Endothelial cell of umbilical vein (primary cell): Measurements from ENCODE around the gene MARK2. TPM values are rescaled to one million over a fixed set of nuclear protein-coding genes. Genes with fewer than 3 reads are reported as not detected.

Source experiments
- BruUV-seq: library from RNA; stranded (reverse); fragments of 400-500 nt; replicated peaks from 2 replicates; lab custom pipeline; 2021; lab: Mats Ljungman, UMichigan
- CTCF ChIA-PET: fragments of 300-600, 350-600 bp; sonication (Branson Sonifier 250); formaldehyde crosslinking; loops from one replicate; lab custom pipeline; 2021; ENCODE audit warnings: antibody characterized with exemption, inconsistent platforms; lab: Charles Lee
- POLR2A ChIA-PET: fragments of 300-600, 350-600 bp; sonication (Branson Sonifier 250); formaldehyde crosslinking; loops from one replicate; lab custom pipeline; 2021; ENCODE audit warnings: antibody characterized with exemption, inconsistent platforms; lab: Charles Lee
- DNase-seq: peaks from one replicate; pipeline ENCODE4 v3.0.0-alpha.2; 2011; ENCODE audit warnings: low read depth, low spot score
- FAIRE-seq: peaks from 2 replicates; lab custom pipeline; 2011; peaks lifted over from hg19 to GRCh38; lab: Jason Lieb, UNC
- H2AFZ ChIP-seq: 2 replicates; pipeline ENCODE4 v1.6.0; 2012; ENCODE audit warnings: low read depth, low read length, control low read depth, inconsistent platforms
- H3K27ac ChIP-seq: 2 replicates; pipeline ENCODE4 v1.5.1; 2011; ENCODE audit warnings: low read depth, mild to moderate bottlenecking, control low read depth, low read length, moderate library complexity; ENCODE audit not compliant: insufficient read depth
- H3K27me3 ChIP-seq, 2 experiments: 2 replicates each; pipeline versions ENCODE4 v1.6.0 to v1.6.1; 2011; ENCODE audit warnings: low read length in 2 of 2, mixed read lengths in 1 of 2; ENCODE audit not compliant: control insufficient read depth in 2 of 2, insufficient read depth in 2 of 2
- H3K36me3 ChIP-seq, 2 experiments: 2 replicates in 1 of 2; 3 replicates in 1 of 2; pipeline ENCODE4 v1.5.1; 2011; ENCODE audit warnings: low read length in 2 of 2, mild to moderate bottlenecking in 1 of 2, moderate library complexity in 1 of 2; ENCODE audit not compliant: control insufficient read depth in 2 of 2, insufficient read depth in 2 of 2; ENCODE audit errors: extremely low read depth in 1 of 2
- H3K4me1 ChIP-seq: 3 replicates; pipeline ENCODE4 v1.5.1; 2011; ENCODE audit warnings: mild to moderate bottlenecking, low read length; ENCODE audit not compliant: control insufficient read depth, insufficient read depth; ENCODE audit errors: extremely low read depth
- H3K4me2 ChIP-seq: 2 replicates; pipeline ENCODE4 v1.6.1; 2011; ENCODE audit warnings: low read length, control low read depth, mixed read lengths; ENCODE audit not compliant: insufficient read depth
- H3K4me3 ChIP-seq, 3 experiments: fragments of 200-600 bp in 1 of 3; sonication (generic), shearing (Covaris generic) in 1 of 3; replicated peaks in 1 of 3; 2 replicates each; pipeline ENCODE4 v1.5.1; 2011 to 2016; ENCODE audit warnings: control low read depth in 3 of 3, low read length in 3 of 3, mild to moderate bottlenecking in 2 of 3, inconsistent platforms in 1 of 3, low read depth in 1 of 3, moderate library complexity in 1 of 3; ENCODE audit not compliant: insufficient read depth in 1 of 3
- H3K79me2 ChIP-seq: 2 replicates; pipeline ENCODE4 v1.6.0; 2012; ENCODE audit warnings: low read length, inconsistent platforms; ENCODE audit not compliant: control insufficient read depth, insufficient read depth
- H3K9ac ChIP-seq: replicated peaks from 2 replicates; pipeline ENCODE3; 2011; ENCODE audit warnings: low read length, control low read depth; ENCODE audit not compliant: insufficient read depth; ENCODE audit errors: extremely low read depth
- H3K9me1 ChIP-seq: replicated peaks from 3 replicates; pipeline ENCODE4 v1.6.0; 2011; ENCODE audit warnings: mild to moderate bottlenecking, low read length; ENCODE audit not compliant: control insufficient read depth, insufficient read depth; ENCODE audit errors: extremely low read depth
- H3K9me3 ChIP-seq: replicated peaks from 2 replicates; pipeline ENCODE4 v1.5.1; 2012; ENCODE audit warnings: low read length, inconsistent platforms; ENCODE audit not compliant: control insufficient read depth, insufficient read depth
- H4K20me1 ChIP-seq: replicated peaks from 2 replicates; pipeline ENCODE3; 2011; ENCODE audit warnings: mild to moderate bottlenecking, low read length; ENCODE audit not compliant: control insufficient read depth, insufficient read depth; ENCODE audit errors: extremely low read depth
- EZH2 ChIP-seq: IDR thresholded peaks from 2 replicates; pipeline ENCODE4 v1.6.1; 2012; ENCODE audit warnings: borderline replicate concordance, low read depth, mild to moderate bottlenecking, moderate library complexity, low read length, inconsistent platforms; ENCODE audit not compliant: severe bottlenecking
- FOS ChIP-seq: IDR thresholded peaks from 2 replicates; pipeline ENCODE4 v1.6.1; 2011; ENCODE audit warnings: mild to moderate bottlenecking, low read length, moderate library complexity, borderline replicate concordance; ENCODE audit not compliant: insufficient read depth
- GATA2 ChIP-seq: IDR thresholded peaks from 2 replicates; pipeline ENCODE4 v1.7.0; 2011; ENCODE audit warnings: low read depth, mild to moderate bottlenecking, moderate library complexity, mixed read lengths, low read length; ENCODE audit not compliant: insufficient read length, insufficient read depth
- JUN ChIP-seq: IDR thresholded peaks from 2 replicates; pipeline ENCODE4 v1.6.1; 2011; ENCODE audit warnings: borderline replicate concordance, low read depth; ENCODE audit not compliant: insufficient read length, insufficient read depth
- MYC ChIP-seq: IDR thresholded peaks from one replicate; pipeline ENCODE4 v1.6.1; 2011; ENCODE audit warnings: mild to moderate bottlenecking, low read depth, low read length
- POLR2A ChIP-seq: IDR thresholded peaks from 2 replicates; pipeline ENCODE4 v1.6.1; 2012; ENCODE audit warnings: low read depth, mild to moderate bottlenecking, control low read depth, low read length
- POLR2AphosphoS5 ChIP-seq: IDR thresholded peaks from 2 replicates; pipeline ENCODE4 v1.6.1; 2012; ENCODE audit warnings: low read depth, mild to moderate bottlenecking, control low read depth, low read length, moderate library complexity; ENCODE audit not compliant: insufficient read depth
- dilution Hi-C: fragments of 300-500 bp; cut with MboI; formaldehyde crosslinking; loops from one replicate; pipeline ENCODE4 v1.15.0; 2019; ENCODE audit warnings: low sequenced_read_pairs; ENCODE audit not compliant: extremely low pct_ligation_motif_present
- intact Hi-C: fragments of 100-400 bp; cut with micrococcal nuclease; formaldehyde crosslinking; loops from one replicate; pipeline ENCODE4 v1.10.0; 2022
- polyA plus RNA-seq, 4 experiments: library from polyadenylated mRNA; depleted of rRNA in 3 of 4; stranded (reverse) in 3 of 4; unstranded in 1 of 4; fragments of >200 nt; gene quantifications; 2 replicates each; pipeline versions ENCODE4 v1.2.1 to v1.2.3, GENCODE V29; 2011 to 2012; ENCODE audit warnings: missing spikeins in 1 of 4
- total RNA-seq: library from RNA; stranded (reverse); gene quantifications from 2 replicates; pipeline ENCODE4 v1.2.3, GENCODE V29; 2021
- TF ChIP-seq, protein P1 (sequence below): IDR thresholded peaks from 2 replicates; pipeline ENCODE4 v1.6.1; 2011; ENCODE audit not compliant: insufficient read depth, insufficient read length
- TF ChIP-seq, protein P2 (sequence below), 2 donors: IDR thresholded peaks; 1 replicate in 1 of 2; 2 replicates in 1 of 2; pipeline ENCODE4 v1.5.1; 2011; ENCODE audit warnings: low read length in 2 of 2, mild to moderate bottlenecking in 2 of 2, moderate library complexity in 2 of 2, control low read depth in 1 of 2, inconsistent platforms in 1 of 2, low read depth in 1 of 2; ENCODE audit not compliant: insufficient read depth in 1 of 2; ENCODE audit errors: extremely low read depth in 1 of 2

MARK2 gene
- total and polyA plus RNA-seq, 2 donors (not counting 3 experiments of a cell fraction or from before 2014, with no cell fraction given), result 16.6 to 34.7 TPM

DNA sequence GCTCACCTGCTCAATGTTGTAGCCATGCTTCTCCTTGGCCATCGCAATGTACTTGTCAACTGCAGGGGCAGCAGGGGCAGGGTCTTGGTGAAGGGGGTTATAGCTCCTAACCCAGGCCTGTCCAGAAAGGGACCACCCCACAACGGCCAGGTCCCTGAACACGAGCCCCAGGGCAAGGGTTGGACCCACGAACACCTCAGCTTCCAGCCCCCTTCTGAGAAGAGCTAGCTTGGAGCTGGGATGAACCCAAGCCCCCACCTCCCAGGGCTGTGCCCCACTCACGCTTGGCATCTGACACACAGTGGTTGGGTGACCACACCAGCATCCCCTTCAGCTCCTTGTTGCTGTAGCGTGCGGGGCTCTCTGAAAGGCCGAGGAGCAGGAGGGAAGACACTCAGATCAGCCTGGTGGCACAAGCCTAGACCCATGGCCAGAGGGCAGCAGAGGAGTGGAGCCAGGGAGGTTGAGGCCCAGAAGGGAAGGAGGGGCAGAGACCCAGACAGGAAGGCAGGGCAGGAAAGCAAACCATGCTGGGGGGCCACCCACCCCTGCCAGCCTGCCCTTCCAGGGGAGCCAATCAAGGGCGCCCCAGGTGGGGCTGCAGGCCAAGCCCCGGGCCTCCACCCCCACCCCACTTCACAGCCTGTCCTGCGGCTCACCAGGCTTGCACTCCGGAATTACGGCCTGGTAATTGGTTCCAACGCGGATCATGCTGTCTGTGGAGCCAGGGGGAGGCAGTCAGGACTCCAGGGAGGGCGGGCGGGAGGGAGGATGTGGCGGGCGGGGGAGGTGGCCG lies 76.2 kb downstream of the MARK2 start:
- TF ChIP-seq EZH2, result no peak
- no peak for TF ChIP-seq FOS
- TF ChIP-seq, protein P1, sequence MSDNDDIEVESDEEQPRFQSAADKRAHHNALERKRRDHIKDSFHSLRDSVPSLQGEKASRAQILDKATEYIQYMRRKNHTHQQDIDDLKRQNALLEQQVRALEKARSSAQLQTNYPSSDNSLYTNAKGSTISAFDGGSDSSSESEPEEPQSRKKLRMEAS, result no peak
- no peak for TF ChIP-seq JUN
- TF ChIP-seq GATA2, result no peak
- no peak for TF ChIP-seq MYC
- no peak for TF ChIP-seq POLR2A
- no peak for TF ChIP-seq POLR2AphosphoS5
- TF ChIP-seq, protein P2, sequence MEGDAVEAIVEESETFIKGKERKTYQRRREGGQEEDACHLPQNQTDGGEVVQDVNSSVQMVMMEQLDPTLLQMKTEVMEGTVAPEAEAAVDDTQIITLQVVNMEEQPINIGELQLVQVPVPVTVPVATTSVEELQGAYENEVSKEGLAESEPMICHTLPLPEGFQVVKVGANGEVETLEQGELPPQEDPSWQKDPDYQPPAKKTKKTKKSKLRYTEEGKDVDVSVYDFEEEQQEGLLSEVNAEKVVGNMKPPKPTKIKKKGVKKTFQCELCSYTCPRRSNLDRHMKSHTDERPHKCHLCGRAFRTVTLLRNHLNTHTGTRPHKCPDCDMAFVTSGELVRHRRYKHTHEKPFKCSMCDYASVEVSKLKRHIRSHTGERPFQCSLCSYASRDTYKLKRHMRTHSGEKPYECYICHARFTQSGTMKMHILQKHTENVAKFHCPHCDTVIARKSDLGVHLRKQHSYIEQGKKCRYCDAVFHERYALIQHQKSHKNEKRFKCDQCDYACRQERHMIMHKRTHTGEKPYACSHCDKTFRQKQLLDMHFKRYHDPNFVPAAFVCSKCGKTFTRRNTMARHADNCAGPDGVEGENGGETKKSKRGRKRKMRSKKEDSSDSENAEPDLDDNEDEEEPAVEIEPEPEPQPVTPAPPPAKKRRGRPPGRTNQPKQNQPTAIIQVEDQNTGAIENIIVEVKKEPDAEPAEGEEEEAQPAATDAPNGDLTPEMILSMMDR (IDR thresholded peaks at IDR 0.05; ENCODE audit: extremely low read depth in 1 of 2, insufficient read depth in 1 of 2, low read depth in 1 of 2, low read length in 2 of 2), result no peak
- Histone ChIP-seq H4K20me1 (no peaks in the 10 kb centered on the region), H3K27me3 (peaks cover 0 to 2% of the 10 kb centered on the region in 2 experiments), H3K36me3 (no peaks in the 10 kb centered on the region), H3K9me3 (no peaks in the 10 kb centered on the region), H3K27ac (no peak overlapping the region), H3K79me2 (no peaks in the 10 kb centered on the region), H3K9me1 (no peaks in the 10 kb centered on the region), H3K4me3 (no peak overlapping the region), H2AFZ (no peak overlapping the region), H3K9ac (no peak overlapping the region), H3K4me2 (no peak overlapping the region), H3K4me1 (peaks cover 7% of the 10 kb centered on the region)
- FAIRE-seq, result no peak
- DNase-seq, result no peak
- no TSS peak for BruUV-seq
- dilution Hi-C loops, result no loop called here
- POLR2A ChIA-PET, result no interaction called here
- intact Hi-C loops, result loop anchor here (5.0 kb wide), 1 partner anchor 232 kb away; no protein-coding TSS in a partner anchor
- CTCF ChIA-PET, result interaction anchor here (1.3 to 3.1 kb wide), 3 partner anchors 9 to 77 kb away, joined by 4 to 12 read pairs (median 10); partner anchors contain the start of gene MARK2
